ENCODE measurements around the gene NCKAP1. TPM values are rescaled to one million over a fixed set of nuclear protein-coding genes. Genes with fewer than 3 reads are reported as not detected.

Gene NCKAP1
- total RNA-seq, 1 experiment from 2014 or later = 112 TPM

DNA sequence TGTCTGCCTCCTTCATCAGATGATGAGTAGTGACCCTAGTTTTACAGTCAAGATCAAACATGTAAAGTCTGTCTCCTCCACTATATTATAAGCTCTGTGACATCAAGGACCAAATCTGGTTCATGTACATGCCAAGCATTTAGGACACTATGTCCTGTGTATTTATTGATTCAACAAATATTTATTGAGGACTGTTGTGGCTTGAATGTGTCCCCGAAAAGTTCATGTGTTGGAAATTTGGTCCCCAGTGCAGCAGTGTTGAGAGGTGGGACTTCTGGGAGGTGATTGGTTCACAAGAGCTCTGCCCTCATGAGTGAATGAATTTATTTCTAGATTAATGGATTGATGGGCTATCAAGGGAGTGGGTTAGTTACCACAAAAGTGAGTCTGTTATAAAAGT lies 125.2 kb downstream of the NCKAP1 start:
- no CpG with 5 or more reads among the region's 1 CpG for WGBS (ENCODE audit: extremely low coverage, insufficient read length, low lambda C conversion rate)
- TF ChIP-seq, protein P1, sequence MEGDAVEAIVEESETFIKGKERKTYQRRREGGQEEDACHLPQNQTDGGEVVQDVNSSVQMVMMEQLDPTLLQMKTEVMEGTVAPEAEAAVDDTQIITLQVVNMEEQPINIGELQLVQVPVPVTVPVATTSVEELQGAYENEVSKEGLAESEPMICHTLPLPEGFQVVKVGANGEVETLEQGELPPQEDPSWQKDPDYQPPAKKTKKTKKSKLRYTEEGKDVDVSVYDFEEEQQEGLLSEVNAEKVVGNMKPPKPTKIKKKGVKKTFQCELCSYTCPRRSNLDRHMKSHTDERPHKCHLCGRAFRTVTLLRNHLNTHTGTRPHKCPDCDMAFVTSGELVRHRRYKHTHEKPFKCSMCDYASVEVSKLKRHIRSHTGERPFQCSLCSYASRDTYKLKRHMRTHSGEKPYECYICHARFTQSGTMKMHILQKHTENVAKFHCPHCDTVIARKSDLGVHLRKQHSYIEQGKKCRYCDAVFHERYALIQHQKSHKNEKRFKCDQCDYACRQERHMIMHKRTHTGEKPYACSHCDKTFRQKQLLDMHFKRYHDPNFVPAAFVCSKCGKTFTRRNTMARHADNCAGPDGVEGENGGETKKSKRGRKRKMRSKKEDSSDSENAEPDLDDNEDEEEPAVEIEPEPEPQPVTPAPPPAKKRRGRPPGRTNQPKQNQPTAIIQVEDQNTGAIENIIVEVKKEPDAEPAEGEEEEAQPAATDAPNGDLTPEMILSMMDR (conservative IDR thresholded peaks at IDR 0.05) = no peak
- Mint-ChIP-seq H3K27me3 (ENCODE audit: low read depth) (no peaks in the 10 kb centered on the region), H3K36me3 (ENCODE audit: insufficient read depth in 1 of 3, low read depth in 3 of 3) (peaks cover 11 to 31% (median 22%) of the 10 kb centered on the region in 3 experiments; a peak in 6 of 7 replicates), H3K4me1 (peaks cover 0 to 3% of the 10 kb centered on the region in 2 experiments; a peak in 1 of 4 replicates), H3K9me3 (no peaks in the 10 kb centered on the region), H3K27ac (no peak overlapping the region), H3K4me3 (no peak overlapping the region)
- Histone ChIP-seq H2BK12ac (ENCODE audit: insufficient read length, low read depth, low read length) (no peak overlapping the region), H2BK5ac (ENCODE audit: insufficient read length, low read length) (no peak overlapping the region), H4K20me1 (ENCODE audit: control insufficient read depth, insufficient read depth, insufficient read length) (no peaks in the 10 kb centered on the region), H3K56ac (ENCODE audit: insufficient read length, low read depth, low read length) (no peak overlapping the region), H3K4ac (ENCODE audit: low read depth, low read length) (no peak overlapping the region), H3K9me3 (ENCODE audit: control insufficient read depth, low read depth, low read length) (no peaks in the 10 kb centered on the region), H3K79me2 (ENCODE audit: insufficient read depth, low read length) (no peaks in the 10 kb centered on the region), H2AFZ (ENCODE audit: low read length) (no peak overlapping the region), H4K91ac (ENCODE audit: insufficient read length, low read depth, low read length) (no peak overlapping the region), H4K8ac (replicated peaks; ENCODE audit: insufficient read length, low read depth, low read length) (no peak overlapping the region), H3K9ac (ENCODE audit: extremely low read depth, insufficient read length, low read length) (no peak overlapping the region), H3K23me2 (ENCODE audit: insufficient read length, low read depth, low read length, poor library complexity, severe bottlenecking) (no peaks in the 10 kb centered on the region), H3K14ac (ENCODE audit: insufficient read depth, low read length) (no peak overlapping the region), H3K23ac (ENCODE audit: insufficient read length, low read depth, low read length) (no peak overlapping the region), H3K4me1 (ENCODE audit: insufficient read depth, low read length) (no peaks in the 10 kb centered on the region), H2BK20ac (ENCODE audit: low read depth, low read length, poor library complexity, severe bottlenecking) (no peak overlapping the region), H2BK15ac (ENCODE audit: low read depth, low read length) (no peak overlapping the region), H3K27ac (ENCODE audit: insufficient read length, low read depth, low read length) (no peak overlapping the region), H3K79me1 (ENCODE audit: insufficient read depth, low read depth, low read length, poor library complexity, severe bottlenecking) (no peaks in the 10 kb centered on the region), H3K4me2 (ENCODE audit: insufficient read depth, insufficient read length, low read length) (no peak overlapping the region), H3K18ac (ENCODE audit: insufficient read length, low read depth, low read length) (no peak overlapping the region), H2AK5ac (ENCODE audit: insufficient read length, low read length) (no peak overlapping the region), H4K5ac (ENCODE audit: insufficient read length, low read depth, low read length) (no peak overlapping the region), H3K27me3 (ENCODE audit: insufficient read depth, low read length) (no peaks in the 10 kb centered on the region), H3T11ph (ENCODE audit: low read length) (no peak overlapping the region), H2BK120ac (ENCODE audit: low read depth, low read length, poor library complexity, severe bottlenecking) (no peak overlapping the region)
- no peak for DNase-seq

Measured in H9 (cell line).